ENCODE results near the gene CCDC69.
A peak's percentile ranks its signal among the peaks of the same experiment; 100 is the strongest.
"Not testable (repeated sequence)": the region's sequence is repeated elsewhere in the genome, so short reads cannot be mapped to it uniquely, and the experiment has no call there.

Gene CCDC69

GRCh38 chr5:151189151-151189550, 34.7 kb downstream of the CCDC69 start:
- no peak for DNase-seq (ENCODE audit: low spot score)

GRCh38 chr5:151186538-151186937, 37.4 kb downstream of the CCDC69 start:
- DNase-seq (ENCODE audit: low spot score): no peak

GRCh38 chr5:151186052-151186451, 37.8 kb downstream of the CCDC69 start:
- DNase-seq (ENCODE audit: low spot score): no peak

GRCh38 chr5:151184316-151185042, 39.4 kb downstream of the CCDC69 start:
- no peak for DNase-seq (ENCODE audit: low spot score)

GRCh38 chr5:151183456-151184245, 40.2 kb downstream of the CCDC69 start:
- no peak for DNase-seq (ENCODE audit: low spot score)

- DNase-seq (ENCODE audit: low spot score): no peak
Observed at GRCh38 chr5:151182976-151183375, 40.9 kb downstream of the CCDC69 start.

- DNase-seq (ENCODE audit: low spot score): no peak
Observed at GRCh38 chr5:151182524-151182900, 41.4 kb downstream of the CCDC69 start.

GRCh38 chr5:151181818-151182523, 41.9 kb downstream of the CCDC69 start:
- DNase-seq (ENCODE audit: low spot score): no peak

GRCh38 chr5:151180291-151180690, 43.6 kb downstream of the CCDC69 start:
- DNase-seq (ENCODE audit: low spot score): no peak

GRCh38 chr5:151179489-151179840, 44.4 kb downstream of the CCDC69 start:
- no peak for DNase-seq (ENCODE audit: low spot score)

- DNase-seq (ENCODE audit: low spot score): no peak
Observed at GRCh38 chr5:151178777-151179488, 45.0 kb downstream of the CCDC69 start.

- no peak for DNase-seq (ENCODE audit: low spot score)
Observed at GRCh38 chr5:151178372-151178771, 45.5 kb downstream of the CCDC69 start.

- not testable (repeated sequence) for DNase-seq (ENCODE audit: low spot score)
Observed at GRCh38 chr5:151176268-151176667, 47.6 kb downstream of the CCDC69 start.

- DNase-seq (ENCODE audit: low spot score): no peak
Observed at GRCh38 chr5:151174612-151175101, 49.2 kb downstream of the CCDC69 start.

GRCh38 chr5:151173711-151174611, 49.9 kb downstream of the CCDC69 start:
- DNase-seq (ENCODE audit: low spot score): no peak

- no peak for DNase-seq (ENCODE audit: low spot score)
Observed at GRCh38 chr5:151171529-151171928, 52.4 kb downstream of the CCDC69 start.

GRCh38 chr5:151168602-151169344, 55.1 kb downstream of the CCDC69 start:
- DNase-seq (ENCODE audit: low spot score): no peak

- no peak for DNase-seq (ENCODE audit: low spot score)
Observed at GRCh38 chr5:151167022-151167421, 56.9 kb downstream of the CCDC69 start.

- peak; percentile 89 for DNase-seq (ENCODE audit: low spot score)
Observed at GRCh38 chr5:151164687-151165392, 59.1 kb downstream of the CCDC69 start.

GRCh38 chr5:151162776-151163175, 61.1 kb downstream of the CCDC69 start:
- DNase-seq (ENCODE audit: low spot score): no peak

All from Ammon's horn (tissue), 1 donor.